ENCODE data around the gene NRXN3.

Gene NRXN3

GRCh38 chr14:79602045-79602444, 1431.9 kb downstream of the NRXN3 start:
- H3K27ac ChIP-seq (ENCODE audit: low read depth, low read length), result no peak overlapping the region

DNA sequence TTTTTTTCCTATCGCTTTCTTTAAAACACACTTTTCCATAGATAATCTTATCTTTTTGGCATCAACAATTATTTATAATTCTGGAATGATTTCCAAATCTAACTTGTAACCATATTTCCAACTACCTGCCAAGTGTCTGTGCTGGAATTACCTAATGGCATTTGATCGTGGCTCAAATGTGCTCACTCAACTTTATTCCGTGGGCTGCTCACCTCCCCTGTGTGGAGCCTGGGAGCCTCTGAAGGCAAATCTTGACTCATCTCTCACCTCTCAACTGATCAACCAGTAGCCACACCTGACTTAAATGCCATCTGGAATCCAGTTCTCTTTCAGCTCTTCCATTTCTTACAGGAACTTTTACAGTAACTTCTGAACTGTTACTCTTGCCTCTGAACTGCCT, 1432.6 kb downstream of the NRXN3 start:
- H3K4me3 ChIP-seq (ENCODE audit: low read depth in 1 of 2, low read length in 2 of 2), result no peak overlapping the region
- H3K9me3 ChIP-seq (ENCODE audit: low read length), result no peaks in the 10 kb centered on the region
- H3K27ac ChIP-seq (ENCODE audit: low read depth, low read length), result no peak overlapping the region
- H3K36me3 ChIP-seq (ENCODE audit: insufficient read depth, low read length), result no peaks in the 10 kb centered on the region
- peaks cover 5% of the 10 kb centered on the region for H3K4me1 ChIP-seq (ENCODE audit: insufficient read depth, low read length)
- no peak overlapping the region for H3K9ac ChIP-seq (ENCODE audit: low read length)
- no peaks in the 10 kb centered on the region for H3K27me3 ChIP-seq (ENCODE audit: control insufficient read depth in 1 of 2, insufficient read depth in 2 of 2, low read length in 2 of 2)

More at GRCh38 chr14:79602045-79602444, 1431.9 kb downstream of the NRXN3 start:
- Histone ChIP-seq H3K36me3 (ENCODE audit: insufficient read depth, low read length) (no peaks in the 10 kb centered on the region), H3K27me3 (ENCODE audit: control insufficient read depth in 1 of 2, insufficient read depth in 2 of 2, low read length in 2 of 2) (no peaks in the 10 kb centered on the region), H3K9ac (ENCODE audit: low read length) (no peak overlapping the region), H3K4me1 (ENCODE audit: insufficient read depth, low read length) (peaks cover 5% of the 10 kb centered on the region), H3K4me3 (ENCODE audit: low read depth in 1 of 2, low read length in 2 of 2) (no peak overlapping the region), H3K9me3 (ENCODE audit: low read length) (no peaks in the 10 kb centered on the region)

DNA sequence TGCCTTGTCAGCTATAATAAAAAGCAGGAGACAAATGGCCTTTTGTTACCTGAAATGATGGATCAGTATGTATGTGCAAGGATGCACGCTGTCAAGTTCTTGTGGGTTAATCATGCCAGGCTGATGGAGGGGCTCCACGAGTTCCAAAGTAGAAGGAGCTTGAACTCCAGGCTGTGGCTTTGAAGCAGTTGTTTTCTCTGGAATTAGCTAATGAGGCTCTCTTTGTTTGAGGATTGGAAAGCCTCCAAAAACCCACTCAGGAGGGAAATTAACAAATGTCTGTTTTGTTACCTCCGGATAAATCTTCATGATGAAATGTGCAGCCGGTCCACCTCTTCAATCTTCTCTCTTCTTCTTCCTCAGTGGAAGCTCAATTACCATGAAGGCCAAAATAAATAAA, 1435.7 kb downstream of the NRXN3 start:
- no peak overlapping the region for H3K4me3 ChIP-seq (ENCODE audit: low read depth in 1 of 2, low read length in 2 of 2)
- H3K9me3 ChIP-seq (ENCODE audit: low read length), result no peaks in the 10 kb centered on the region
- no peaks in the 10 kb centered on the region for H3K27me3 ChIP-seq (ENCODE audit: control insufficient read depth in 1 of 2, insufficient read depth in 2 of 2, low read length in 2 of 2)
- H3K36me3 ChIP-seq (ENCODE audit: insufficient read depth, low read length), result no peaks in the 10 kb centered on the region
- H3K27ac ChIP-seq (ENCODE audit: low read depth, low read length), result no peak overlapping the region
- H3K9ac ChIP-seq (ENCODE audit: low read length), result no peak overlapping the region
- H3K4me1 ChIP-seq (ENCODE audit: insufficient read depth, low read length), result peaks cover 11% of the 10 kb centered on the region

DNA sequence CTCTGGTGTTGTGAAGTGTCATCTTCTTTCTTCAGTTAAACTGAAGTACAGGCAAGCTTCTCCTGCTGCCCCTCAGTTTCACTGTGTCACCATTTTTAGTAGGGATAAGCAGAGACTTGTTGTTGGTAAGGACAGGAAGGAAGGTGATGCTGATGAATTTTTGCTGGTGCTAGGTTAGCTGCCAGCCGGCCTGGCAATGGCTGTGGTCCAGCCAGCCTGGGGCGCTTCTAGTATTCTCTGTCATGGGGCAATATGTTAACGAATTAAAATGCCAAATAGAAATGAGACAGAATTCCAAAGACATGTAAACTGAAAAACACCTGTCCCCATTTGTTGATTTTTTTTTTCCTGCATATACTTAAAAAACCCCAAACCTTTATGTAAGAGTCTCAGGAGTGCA, 1438.3 kb downstream of the NRXN3 start:
- H3K27me3 ChIP-seq (ENCODE audit: control insufficient read depth in 1 of 2, insufficient read depth in 2 of 2, low read length in 2 of 2), result no peaks in the 10 kb centered on the region
- H3K4me3 ChIP-seq (ENCODE audit: low read depth in 1 of 2, low read length in 2 of 2), result no peak overlapping the region
- no peak overlapping the region for H3K9ac ChIP-seq (ENCODE audit: low read length)
- H3K27ac ChIP-seq (ENCODE audit: low read depth, low read length), result no peak overlapping the region
- no peaks in the 10 kb centered on the region for H3K36me3 ChIP-seq (ENCODE audit: insufficient read depth, low read length)
- H3K9me3 ChIP-seq (ENCODE audit: low read length), result no peaks in the 10 kb centered on the region
- H3K4me1 ChIP-seq (ENCODE audit: insufficient read depth, low read length), result peaks cover 6% of the 10 kb centered on the region

DNA sequence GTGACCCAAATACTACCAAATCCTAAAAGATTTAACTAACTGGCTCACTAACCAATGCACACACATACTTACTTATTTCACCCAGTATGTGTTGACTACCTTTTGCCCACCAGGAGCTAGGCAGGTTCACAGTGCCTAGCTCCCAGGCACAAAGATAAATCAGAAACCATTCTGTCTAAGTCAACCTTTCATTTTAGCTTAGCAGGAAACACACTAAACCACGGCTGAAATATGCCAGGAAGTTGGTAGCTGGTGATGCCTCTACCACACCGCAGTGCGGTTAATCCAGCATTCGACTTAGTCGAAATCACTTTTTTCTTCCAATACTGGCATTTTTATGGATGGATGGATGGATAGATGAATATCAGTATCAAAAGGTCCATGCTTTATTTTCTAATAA, 1443.5 kb downstream of the NRXN3 start:
- Histone ChIP-seq H3K4me3 (ENCODE audit: low read depth in 1 of 2, low read length in 2 of 2) (no peak overlapping the region), H3K36me3 (ENCODE audit: insufficient read depth, low read length) (no peaks in the 10 kb centered on the region), H3K4me1 (ENCODE audit: insufficient read depth, low read length) (no peaks in the 10 kb centered on the region), H3K27ac (ENCODE audit: low read depth, low read length) (no peak overlapping the region), H3K27me3 (ENCODE audit: control insufficient read depth in 1 of 2, insufficient read depth in 2 of 2, low read length in 2 of 2) (no peaks in the 10 kb centered on the region), H3K9ac (ENCODE audit: low read length) (no peak overlapping the region), H3K9me3 (ENCODE audit: low read length) (no peaks in the 10 kb centered on the region)

GRCh38 chr14:79614448-79614847, 1444.3 kb downstream of the NRXN3 start:
- H3K9ac ChIP-seq (ENCODE audit: low read length), result no peak overlapping the region
- H3K9me3 ChIP-seq (ENCODE audit: low read length), result no peaks in the 10 kb centered on the region
- H3K4me3 ChIP-seq (ENCODE audit: low read depth in 1 of 2, low read length in 2 of 2), result no peak overlapping the region
- H3K4me1 ChIP-seq (ENCODE audit: insufficient read depth, low read length), result no peaks in the 10 kb centered on the region
- no peak overlapping the region for H3K27ac ChIP-seq (ENCODE audit: low read depth, low read length)
- H3K27me3 ChIP-seq (ENCODE audit: control insufficient read depth in 1 of 2, insufficient read depth in 2 of 2, low read length in 2 of 2), result no peaks in the 10 kb centered on the region
- no peaks in the 10 kb centered on the region for H3K36me3 ChIP-seq (ENCODE audit: insufficient read depth, low read length)

- Histone ChIP-seq H3K9ac (ENCODE audit: low read length) (no peak overlapping the region), H3K27me3 (ENCODE audit: control insufficient read depth in 1 of 2, insufficient read depth in 2 of 2, low read length in 2 of 2) (no peaks in the 10 kb centered on the region), H3K36me3 (ENCODE audit: insufficient read depth, low read length) (no peaks in the 10 kb centered on the region), H3K4me3 (ENCODE audit: low read depth in 1 of 2, low read length in 2 of 2) (no peak overlapping the region), H3K4me1 (ENCODE audit: insufficient read depth, low read length) (no peaks in the 10 kb centered on the region), H3K9me3 (ENCODE audit: low read length) (no peaks in the 10 kb centered on the region), H3K27ac (ENCODE audit: low read depth, low read length) (no peak overlapping the region)
Measured at GRCh38 chr14:79627058-79627457, 1456.9 kb downstream of the NRXN3 start.

GRCh38 chr14:79629411-79630287, 1459.5 kb downstream of the NRXN3 start:
- no peak overlapping the region for H3K9ac ChIP-seq (ENCODE audit: low read length)
- H3K27ac ChIP-seq (ENCODE audit: low read depth, low read length), result no peak overlapping the region
- H3K4me1 ChIP-seq (ENCODE audit: insufficient read depth, low read length), result no peaks in the 10 kb centered on the region
- H3K9me3 ChIP-seq (ENCODE audit: low read length), result no peaks in the 10 kb centered on the region
- no peaks in the 10 kb centered on the region for H3K36me3 ChIP-seq (ENCODE audit: insufficient read depth, low read length)
- H3K27me3 ChIP-seq (ENCODE audit: control insufficient read depth in 1 of 2, insufficient read depth in 2 of 2, low read length in 2 of 2), result no peaks in the 10 kb centered on the region
- H3K4me3 ChIP-seq (ENCODE audit: low read depth in 1 of 2, low read length in 2 of 2), result no peak overlapping the region

GRCh38 chr14:79630288-79630960, 1460.3 kb downstream of the NRXN3 start:
- H3K4me3 ChIP-seq (ENCODE audit: low read depth in 1 of 2, low read length in 2 of 2), result no peak overlapping the region
- no peaks in the 10 kb centered on the region for H3K27me3 ChIP-seq (ENCODE audit: control insufficient read depth in 1 of 2, insufficient read depth in 2 of 2, low read length in 2 of 2)
- H3K9me3 ChIP-seq (ENCODE audit: low read length), result no peaks in the 10 kb centered on the region
- no peaks in the 10 kb centered on the region for H3K36me3 ChIP-seq (ENCODE audit: insufficient read depth, low read length)
- no peak overlapping the region for H3K27ac ChIP-seq (ENCODE audit: low read depth, low read length)
- H3K4me1 ChIP-seq (ENCODE audit: insufficient read depth, low read length), result no peaks in the 10 kb centered on the region
- H3K9ac ChIP-seq (ENCODE audit: low read length), result no peak overlapping the region

- Histone ChIP-seq H3K9me3 (ENCODE audit: low read length) (no peaks in the 10 kb centered on the region), H3K27ac (ENCODE audit: low read depth, low read length) (no peak overlapping the region), H3K27me3 (ENCODE audit: control insufficient read depth in 1 of 2, insufficient read depth in 2 of 2, low read length in 2 of 2) (no peaks in the 10 kb centered on the region), H3K4me1 (ENCODE audit: insufficient read depth, low read length) (no peaks in the 10 kb centered on the region), H3K36me3 (ENCODE audit: insufficient read depth, low read length) (no peaks in the 10 kb centered on the region), H3K4me3 (ENCODE audit: low read depth in 1 of 2, low read length in 2 of 2) (no peak overlapping the region), H3K9ac (ENCODE audit: low read length) (no peak overlapping the region)
Measured at GRCh38 chr14:79631276-79631675, 1461.1 kb downstream of the NRXN3 start.

DNA sequence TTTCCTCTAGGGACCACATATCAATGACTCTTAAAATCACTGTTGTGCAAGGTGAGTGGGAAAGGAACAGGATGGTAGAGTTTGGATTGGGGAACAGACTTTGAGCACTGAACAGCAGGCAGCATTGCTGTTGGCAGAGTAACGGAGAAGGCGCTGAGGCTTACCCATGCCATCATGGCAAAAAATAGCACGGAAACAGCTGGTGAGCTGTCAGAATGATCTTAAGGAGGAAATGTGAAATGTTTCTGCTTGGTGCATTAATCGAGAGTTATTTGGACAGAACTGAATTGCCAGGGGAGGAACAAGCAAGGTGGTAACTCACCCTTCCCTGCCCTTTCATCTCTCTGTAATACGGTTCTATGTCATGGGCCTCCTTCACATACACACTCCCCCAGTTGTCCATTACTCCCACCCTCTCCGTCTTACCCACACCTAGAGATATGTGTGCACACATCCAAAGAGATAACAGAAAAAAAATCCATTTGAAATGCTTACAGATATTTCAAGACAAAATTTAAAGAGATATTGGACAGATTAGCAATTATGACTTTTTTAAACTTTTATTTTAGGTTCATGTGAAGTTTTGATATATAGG, 1468.6 kb downstream of the NRXN3 start:
- Histone ChIP-seq H3K9me3 (ENCODE audit: low read length) (no peaks in the 10 kb centered on the region), H3K27me3 (ENCODE audit: control insufficient read depth in 1 of 2, insufficient read depth in 2 of 2, low read length in 2 of 2) (no peaks in the 10 kb centered on the region), H3K4me3 (ENCODE audit: low read depth in 1 of 2, low read length in 2 of 2) (no peak overlapping the region), H3K9ac (ENCODE audit: low read length) (no peak overlapping the region), H3K36me3 (ENCODE audit: insufficient read depth, low read length) (no peaks in the 10 kb centered on the region), H3K27ac (ENCODE audit: low read depth, low read length) (no peak overlapping the region), H3K4me1 (ENCODE audit: insufficient read depth, low read length) (no peaks in the 10 kb centered on the region)

Measured in muscle layer of colon (tissue), 2 donors.